SK-N-SH treated with all-trans-retinoic acid at 6 μM for 48 hours (cell line): ENCODE measurements around the gene ATP5MG.

Experiments
- ZFP3 ChIP-seq: fragments of 250-450 bp; sonication (Bioruptor Pico); IDR thresholded peaks from 2 replicates; pipeline ENCODE4 v1.5.0; 2020; ENCODE audit warnings: mild to moderate bottlenecking, moderate library complexity
- TF ChIP-seq, protein P1 (sequence below): fragments of 250-450 bp; sonication (Bioruptor Pico); IDR thresholded peaks from 2 replicates; pipeline ENCODE4 v1.5.1; 2020; ENCODE audit warnings: low read depth, mild to moderate bottlenecking, moderate library complexity

DNA sequence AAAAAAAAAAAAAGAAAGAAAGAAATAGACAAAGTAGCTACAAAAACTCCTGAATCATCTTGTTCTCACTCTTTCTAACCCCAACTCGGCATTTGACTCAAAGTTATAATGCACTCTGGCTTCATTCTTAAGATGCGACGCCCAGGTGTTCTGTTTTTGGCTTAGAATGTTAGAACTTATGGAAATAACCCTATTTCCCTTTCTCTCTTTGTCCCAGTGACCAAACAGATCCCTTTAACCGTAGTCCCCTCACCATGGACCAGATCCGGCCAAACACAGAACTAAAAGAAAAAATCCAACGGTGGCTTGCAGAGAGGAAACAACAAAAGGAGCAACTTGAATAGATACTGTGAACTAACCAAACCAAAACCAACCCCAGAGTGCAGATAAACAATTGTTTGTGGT, 5.3 kb upstream of the ATP5MG start:
- TF ChIP-seq ZFP3 (CRISPR knock-in tag) = no peak
- TF ChIP-seq, protein P1, sequence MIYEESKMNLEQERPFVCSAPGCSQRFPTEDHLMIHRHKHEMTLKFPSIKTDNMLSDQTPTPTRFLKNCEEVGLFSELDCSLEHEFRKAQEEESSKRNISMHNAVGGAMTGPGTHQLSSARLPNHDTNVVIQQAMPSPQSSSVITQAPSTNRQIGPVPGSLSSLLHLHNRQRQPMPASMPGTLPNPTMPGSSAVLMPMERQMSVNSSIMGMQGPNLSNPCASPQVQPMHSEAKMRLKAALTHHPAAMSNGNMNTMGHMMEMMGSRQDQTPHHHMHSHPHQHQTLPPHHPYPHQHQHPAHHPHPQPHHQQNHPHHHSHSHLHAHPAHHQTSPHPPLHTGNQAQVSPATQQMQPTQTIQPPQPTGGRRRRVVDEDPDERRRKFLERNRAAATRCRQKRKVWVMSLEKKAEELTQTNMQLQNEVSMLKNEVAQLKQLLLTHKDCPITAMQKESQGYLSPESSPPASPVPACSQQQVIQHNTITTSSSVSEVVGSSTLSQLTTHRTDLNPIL (CRISPR knock-in tag) = no peak
